Bronchial epithelial cell (primary cell): ENCODE results near the gene MLF1. TPM values are rescaled to one million over a fixed set of nuclear protein-coding genes. Genes with fewer than 3 reads are reported as not detected.
A peak's percentile ranks its signal among the peaks of the same experiment; 100 is the strongest.

Source experiments
- DNase-seq: peaks from one replicate; pipeline ENCODE4 v3.0.0-alpha.2; 2010; ENCODE audit warnings: low read depth
- FAIRE-seq: peaks from 2 replicates; lab custom pipeline; 2011; peaks lifted over from hg19 to GRCh38; lab: Jason Lieb, UNC
- H3K27me3 ChIP-seq: 2 replicates; pipeline ENCODE4 v1.5.1; 2011; ENCODE audit warnings: low read length; ENCODE audit not compliant: control insufficient read depth, insufficient read depth
- H3K36me3 ChIP-seq: 2 replicates; pipeline ENCODE4 v1.5.1; 2011; ENCODE audit warnings: low read length; ENCODE audit not compliant: control insufficient read depth, insufficient read depth
- H3K4me3 ChIP-seq: 2 replicates; pipeline ENCODE4 v1.5.1; 2011; ENCODE audit warnings: mild to moderate bottlenecking, low read depth, low read length, control low read depth
- total RNA-seq: library from RNA; depleted of rRNA; stranded (reverse); fragments of >200 nt; gene quantifications from 2 replicates; pipeline ENCODE4 v1.2.1, GENCODE V29; 2014
- TF ChIP-seq, protein P1 (sequence below): IDR thresholded peaks from 2 replicates; pipeline ENCODE4 v1.5.1; 2011; ENCODE audit warnings: mild to moderate bottlenecking, moderate library complexity, low read length, control low read depth, inconsistent platforms; ENCODE audit not compliant: insufficient read depth, severe bottlenecking

The MLF1 gene
- total RNA-seq, 1 donor from 2014 or later, result 5.5 TPM

DNA sequence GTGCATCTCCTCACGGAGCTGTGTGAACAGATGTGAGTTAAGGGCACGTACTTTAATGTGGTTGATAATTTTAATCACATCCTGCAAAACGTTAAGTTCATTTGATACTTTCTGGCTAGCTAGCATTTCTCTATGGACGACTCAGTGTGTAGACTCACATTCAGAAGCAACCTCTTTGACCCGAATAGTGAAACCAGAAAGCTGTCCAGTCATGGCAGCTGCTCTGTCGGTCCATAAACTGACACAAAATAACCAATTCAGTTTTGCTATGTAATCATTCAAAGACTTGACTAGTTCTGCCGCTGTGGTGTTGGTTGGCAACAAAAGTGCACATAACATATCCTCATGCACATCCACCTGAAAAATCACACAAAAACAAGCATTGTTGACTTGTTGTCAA lies 69.7 kb downstream of the MLF1 start:
- DNase-seq (no peak), FAIRE-seq (no peak)
- Histone ChIP-seq H3K4me3 (no peak overlapping the region), H3K27me3 (no peaks in the 10 kb centered on the region), H3K36me3 (no peaks in the 10 kb centered on the region)
- TF ChIP-seq, protein P1, sequence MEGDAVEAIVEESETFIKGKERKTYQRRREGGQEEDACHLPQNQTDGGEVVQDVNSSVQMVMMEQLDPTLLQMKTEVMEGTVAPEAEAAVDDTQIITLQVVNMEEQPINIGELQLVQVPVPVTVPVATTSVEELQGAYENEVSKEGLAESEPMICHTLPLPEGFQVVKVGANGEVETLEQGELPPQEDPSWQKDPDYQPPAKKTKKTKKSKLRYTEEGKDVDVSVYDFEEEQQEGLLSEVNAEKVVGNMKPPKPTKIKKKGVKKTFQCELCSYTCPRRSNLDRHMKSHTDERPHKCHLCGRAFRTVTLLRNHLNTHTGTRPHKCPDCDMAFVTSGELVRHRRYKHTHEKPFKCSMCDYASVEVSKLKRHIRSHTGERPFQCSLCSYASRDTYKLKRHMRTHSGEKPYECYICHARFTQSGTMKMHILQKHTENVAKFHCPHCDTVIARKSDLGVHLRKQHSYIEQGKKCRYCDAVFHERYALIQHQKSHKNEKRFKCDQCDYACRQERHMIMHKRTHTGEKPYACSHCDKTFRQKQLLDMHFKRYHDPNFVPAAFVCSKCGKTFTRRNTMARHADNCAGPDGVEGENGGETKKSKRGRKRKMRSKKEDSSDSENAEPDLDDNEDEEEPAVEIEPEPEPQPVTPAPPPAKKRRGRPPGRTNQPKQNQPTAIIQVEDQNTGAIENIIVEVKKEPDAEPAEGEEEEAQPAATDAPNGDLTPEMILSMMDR, result no peak

DNA sequence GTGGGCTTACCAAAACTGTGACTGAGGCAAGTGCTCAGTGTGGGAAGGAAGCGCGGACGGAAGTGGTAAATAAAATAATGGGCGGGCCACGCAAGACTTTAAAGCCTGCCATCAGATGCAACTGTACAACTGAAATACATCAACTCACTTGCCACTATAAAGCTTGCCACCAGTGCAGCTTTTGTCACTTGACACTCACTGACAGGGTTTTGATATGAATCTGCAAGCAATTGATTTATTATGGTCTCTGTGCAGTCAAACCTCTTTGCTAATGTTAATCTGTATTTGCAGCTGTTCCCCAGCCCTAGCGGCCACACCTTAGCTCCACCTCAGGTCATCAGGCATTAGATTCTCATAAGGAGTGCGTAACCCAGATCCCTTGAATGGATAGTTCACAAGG lies 71.0 kb downstream of the MLF1 start:
- FAIRE-seq (no peak), DNase-seq (no peak)
- no peaks in the 10 kb centered on the region for H3K36me3 ChIP-seq
- no peak overlapping the region for H3K4me3 ChIP-seq
- H3K27me3 ChIP-seq, result no peaks in the 10 kb centered on the region
- TF ChIP-seq, protein P1, result no peak

DNA sequence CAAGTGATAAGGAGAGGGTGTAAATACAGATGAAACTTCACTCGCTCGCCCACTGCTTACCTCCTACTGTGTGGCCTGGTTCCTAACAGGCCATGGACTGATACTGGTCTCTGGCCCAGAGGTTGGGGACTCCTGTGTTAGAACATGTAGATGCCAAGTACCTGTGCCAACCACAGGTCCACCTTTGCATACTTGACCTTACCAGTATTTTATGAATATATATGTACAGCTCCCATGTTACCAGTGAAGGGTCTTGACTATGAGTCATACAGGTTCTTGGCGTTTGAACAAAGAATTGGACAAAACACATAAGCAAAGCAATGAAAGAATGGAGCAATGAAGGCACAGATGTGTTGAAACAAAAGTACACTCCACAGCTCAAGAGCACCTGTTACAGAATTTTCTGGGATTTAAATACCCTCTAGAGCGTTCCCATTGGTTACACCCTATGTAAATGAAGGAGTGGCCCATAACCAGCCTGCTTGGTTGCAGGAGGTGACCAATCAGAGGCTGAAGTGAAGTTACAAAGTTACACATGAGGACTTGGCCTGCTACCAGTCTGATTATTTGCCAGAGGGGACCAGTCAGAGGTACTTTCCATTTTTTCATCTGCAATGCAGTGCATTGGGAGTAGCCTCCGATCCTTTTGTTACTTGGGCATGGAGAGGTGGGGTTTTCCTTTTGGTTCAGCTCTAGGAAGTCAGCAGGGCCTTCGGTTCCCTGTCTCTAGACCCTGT lies 71.6 kb downstream of the MLF1 start:
- no peak for FAIRE-seq
- Histone ChIP-seq H3K4me3 (no peak overlapping the region), H3K36me3 (no peaks in the 10 kb centered on the region), H3K27me3 (no peaks in the 10 kb centered on the region)
- TF ChIP-seq, protein P1, result no peak
- no peak for DNase-seq

DNA sequence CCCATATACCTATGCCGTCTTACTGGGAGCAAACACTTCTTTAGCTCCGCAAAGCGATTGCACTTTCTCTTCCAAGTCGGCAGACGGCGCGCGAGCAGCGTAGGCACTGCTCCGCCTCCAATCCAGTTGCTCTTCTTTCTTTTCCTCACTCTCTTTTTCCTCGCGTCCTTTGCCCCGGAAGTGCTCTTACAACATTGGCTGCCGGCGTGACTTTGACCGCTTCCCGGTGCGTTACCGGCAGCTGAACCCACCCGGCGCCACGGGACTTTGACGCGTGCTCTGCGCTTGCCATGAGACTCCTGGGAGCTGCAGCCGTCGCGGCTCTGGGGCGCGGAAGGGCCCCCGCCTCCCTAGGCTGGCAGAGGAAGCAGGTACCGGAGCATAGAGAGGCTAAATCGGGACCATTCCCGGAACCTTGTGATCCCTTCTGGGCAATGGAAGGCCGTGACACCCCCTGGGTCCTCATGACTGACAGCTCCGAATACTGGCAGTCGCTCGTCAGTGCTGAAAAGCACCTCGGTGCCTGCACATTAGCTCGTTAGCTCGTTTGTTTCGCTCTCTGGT lies 73.4 kb downstream of the MLF1 start, which contains the start of gene GFM1:
Gene GFM1 (plus strand): TSS at position 183 of the 564 bp plus-strand sequence. CDS start 108 bp downstream, at position 291.
- H3K27me3 ChIP-seq, result no peaks in the 10 kb centered on the region
- FAIRE-seq, result peak; percentile 13
- H3K36me3 ChIP-seq, result no peaks in the 10 kb centered on the region
- peak within 1 kb of the TSS; percentile 77 for H3K4me3 ChIP-seq
- peak; percentile 90 for DNase-seq
- TF ChIP-seq, protein P1, result peak; percentile 97

DNA sequence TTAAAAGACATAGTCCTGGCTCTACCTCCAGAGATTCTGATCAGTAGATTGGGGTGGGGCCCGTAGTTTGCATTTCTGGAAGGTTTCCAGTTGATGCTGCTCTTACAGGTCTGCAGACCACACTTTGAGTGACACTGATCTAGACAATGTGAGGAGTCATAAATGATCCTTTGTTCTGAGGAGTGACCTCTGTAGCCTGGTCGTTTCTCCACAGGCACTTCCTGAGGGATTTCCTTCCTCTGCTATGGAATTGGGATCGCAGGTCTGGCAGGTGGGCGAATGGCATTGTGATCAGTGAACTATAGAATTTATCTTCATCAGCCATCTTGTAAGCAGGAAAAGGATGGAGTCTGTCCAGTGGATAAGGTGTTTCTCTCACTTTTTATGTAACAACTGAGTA lies 78.8 kb downstream of the MLF1 start:
- no peaks in the 10 kb centered on the region for H3K36me3 ChIP-seq
- no peak overlapping the region for H3K4me3 ChIP-seq
- H3K27me3 ChIP-seq, result no peaks in the 10 kb centered on the region
- DNase-seq, result no peak
- no peak for FAIRE-seq
- TF ChIP-seq, protein P1, result no peak
